ENCODE results near the gene USF3. TPM values are rescaled to one million over a fixed set of nuclear protein-coding genes. Genes with fewer than 3 reads are reported as not detected.
A peak's percentile ranks its signal among the peaks of the same experiment; 100 is the strongest.

Gene USF3
- total and polyA plus RNA-seq, 2 of the 13 experiments (the other 11 are each of a cell fraction or from before 2014, with no cell fraction given) = 6.3 to 15.2 TPM

DNA sequence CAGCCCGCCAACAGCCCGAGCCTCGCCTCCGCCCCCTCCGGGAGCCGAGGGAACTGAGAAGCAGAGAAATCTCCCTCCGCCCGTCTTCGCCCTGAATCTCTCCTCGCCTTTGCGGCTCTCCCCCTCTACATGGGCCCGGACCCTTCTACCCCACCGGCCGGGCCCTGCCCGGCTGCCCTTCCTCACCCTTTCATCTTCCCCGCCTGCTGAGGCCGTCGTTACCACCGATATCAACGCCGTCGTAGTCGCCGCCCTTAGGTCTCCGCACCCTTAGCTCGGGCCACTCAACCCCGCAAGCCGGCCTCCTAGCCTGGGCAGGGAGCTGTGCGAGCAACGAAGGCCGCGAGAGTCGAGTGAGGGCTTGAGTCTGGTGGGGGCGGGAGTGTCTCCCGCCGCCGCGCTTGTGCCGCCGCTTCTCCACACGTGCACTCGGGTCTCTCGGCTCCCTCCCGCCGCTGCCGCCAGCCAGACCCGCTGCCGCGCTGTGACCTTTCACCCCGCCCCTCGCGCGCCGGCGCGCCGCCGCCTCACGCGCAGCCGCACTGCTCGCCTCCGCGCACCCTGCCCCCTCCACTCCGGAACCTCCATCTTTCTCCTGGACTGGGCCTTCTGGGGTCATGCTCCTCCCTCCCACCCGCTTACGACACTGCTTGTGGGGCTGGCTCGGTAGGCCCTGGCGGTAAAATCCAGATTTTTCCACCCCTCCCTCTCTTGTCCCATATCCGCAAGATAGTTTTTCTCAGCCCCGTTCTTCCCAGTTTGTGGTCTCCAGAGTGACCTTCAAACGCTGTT lies 49.5 kb upstream of the USF3 start, which contains the start of gene NAA50:
TSS of gene NAA50 (minus strand) at position 494 of the 792 bp plus-strand sequence. CDS start at position 194, 300 bp downstream.
- H3K27ac ChIP-seq (ENCODE audit: extremely low read length, insufficient read depth, low read length) = peak within 1 kb of the TSS; percentile 100
- DNase-seq (ENCODE audit: low spot score) = peak; percentile 89
- no peaks in the 10 kb centered on the region; a peak in 1 of 5 replicates for H3K27me3 ChIP-seq (ENCODE audit: control insufficient read depth in 1 of 2, insufficient read depth in 2 of 2, low read length in 2 of 2)
- in situ Hi-C loops (cut with HindIII; ENCODE audit: extremely low pct_ligation_motif_present, low pct_unique_long_range_greater_than_20kb) (loop anchor here (10.0 kb wide), 1 partner anchor 89 kb away; the partner anchor contains the start of gene GRAMD1C), intact Hi-C loops (cut with micrococcal nuclease; ENCODE audit: unreplicated experiment) (loop anchor here (1.0 to 10.0 kb wide), 7 partner anchors 10 to 311 kb away; partner anchors contain the start of genes CCDC191, QTRT2 and USF3)
- ATAC-seq = peak; percentile 72
- no peaks in the 10 kb centered on the region; a peak in 1 of 5 replicates for H3K36me3 ChIP-seq (replicated peaks in 1 of 2; ENCODE audit: control insufficient read depth in 1 of 2, insufficient read depth in 2 of 2, low read length in 2 of 2)
- CTCF ChIA-PET (ENCODE audit: low intra/inter-chr PET ratio, low total read pairs) = interaction anchor here (0.6 to 2.1 kb wide), 3 partner anchors 9 to 287 kb away, joined by 3 to 20 read pairs (median 4); no protein-coding TSS in a partner anchor
- H2AFZ ChIP-seq (ENCODE audit: low read length) = peak within 1 kb of the TSS; percentile 61
- peak within 1 kb of the TSS; percentile 92 to 100 (median 97) for H3K4me3 ChIP-seq (replicated peaks in 1 of 3; ENCODE audit: insufficient read depth in 1 of 3, low read depth in 2 of 3, low read length in 3 of 3)
- H3K79me2 ChIP-seq (ENCODE audit: insufficient read depth, low read length) = peaks cover 89% of the 10 kb centered on the region
- 2% methylated on average over 26 of the region's 72 CpGs for WGBS (ENCODE audit: low lambda C conversion rate)
- peak within 1 kb of the TSS; percentile 98 for H3K9ac ChIP-seq (ENCODE audit: insufficient read depth, low read depth, low read length)
- no peak for FAIRE-seq
- POLR2A ChIA-PET = interaction anchor here (0.8 to 4.0 kb wide), 10 partner anchors 13 to 727 kb away, joined by 3 to 22 read pairs (median 3); partner anchors contain the start of genes CCDC191, SPICE1 and USF3
- H3K4me2 ChIP-seq (ENCODE audit: low read depth, low read length) = peak within 1 kb of the TSS; percentile 97
- no peaks in the 10 kb centered on the region for H3K9me3 ChIP-seq (ENCODE audit: low read length)
- no TSS peak for BruUV-seq (replicated peaks)
- peaks cover 57% of the 10 kb centered on the region for H3K4me1 ChIP-seq (ENCODE audit: insufficient read depth, low read length)
- H4K20me1 ChIP-seq (ENCODE audit: insufficient read depth, low read length) = peaks cover 26% of the 10 kb centered on the region
- TF ChIP-seq EP300 (IDR thresholded peaks at IDR 0.05; ENCODE audit: low read depth in 2 of 2, low read length in 2 of 2) (peak; percentile 33 to 50; a peak in 1 of 4 replicates), EP300 (CRISPR knock-in tag; IDR thresholded peaks at IDR 0.05; ENCODE audit: borderline replicate concordance) (no peak; the same call in 1 of the 2 replicates), KDM3A (CRISPR knock-in tag; IDR thresholded peaks at IDR 0.05; ENCODE audit: low read depth) (peak; percentile 18; the same call in 1 of the 2 replicates), ZNF510 (CRISPR knock-in tag; IDR thresholded peaks at IDR 0.05; ENCODE audit: low read depth) (0 out of 2 replicates have a peak, but pooled peaks have one; percentile 19), ETV5 (CRISPR knock-in tag; IDR thresholded peaks at IDR 0.05; ENCODE audit: borderline replicate concordance) (peak; percentile 50; the same call in 1 of the 2 replicates), SSRP1 (CRISPR knock-in tag; IDR thresholded peaks at IDR 0.05) (peak; percentile 92), ZNF598 (CRISPR knock-in tag; IDR thresholded peaks at IDR 0.05; ENCODE audit: borderline replicate concordance) (peak; percentile 62), CAMTA2 (CRISPR knock-in tag; IDR thresholded peaks at IDR 0.05; ENCODE audit: borderline replicate concordance) (0 out of 2 replicates have a peak, but pooled peaks have one; percentile 24), SMARCE1 (IDR thresholded peaks at IDR 0.05; ENCODE audit: borderline replicate concordance) (no peak), CEBPB (IDR thresholded peaks at IDR 0.05; ENCODE audit: borderline replicate concordance, low read depth, low read length) (peak; percentile 69; the same call in 1 of the 2 replicates), MXI1 (IDR thresholded peaks at IDR 0.05; ENCODE audit: borderline replicate concordance, low read depth, low read length) (peak; percentile 85; the same call in 1 of the 3 replicates), MAF1 (CRISPR knock-in tag; IDR thresholded peaks at IDR 0.05; ENCODE audit: borderline replicate concordance) (0 out of 2 replicates have a peak, but pooled peaks have one; percentile 18)
- TF ChIP-seq, protein P1, sequence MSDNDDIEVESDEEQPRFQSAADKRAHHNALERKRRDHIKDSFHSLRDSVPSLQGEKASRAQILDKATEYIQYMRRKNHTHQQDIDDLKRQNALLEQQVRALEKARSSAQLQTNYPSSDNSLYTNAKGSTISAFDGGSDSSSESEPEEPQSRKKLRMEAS (IDR thresholded peaks at IDR 0.05) = peak; percentile 93
- TF ChIP-seq, protein P2, sequence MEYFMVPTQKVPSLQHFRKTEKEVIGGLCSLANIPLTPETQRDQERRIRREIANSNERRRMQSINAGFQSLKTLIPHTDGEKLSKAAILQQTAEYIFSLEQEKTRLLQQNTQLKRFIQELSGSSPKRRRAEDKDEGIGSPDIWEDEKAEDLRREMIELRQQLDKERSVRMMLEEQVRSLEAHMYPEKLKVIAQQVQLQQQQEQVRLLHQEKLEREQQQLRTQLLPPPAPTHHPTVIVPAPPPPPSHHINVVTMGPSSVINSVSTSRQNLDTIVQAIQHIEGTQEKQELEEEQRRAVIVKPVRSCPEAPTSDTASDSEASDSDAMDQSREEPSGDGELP (IDR thresholded peaks at IDR 0.05; ENCODE audit: borderline replicate concordance, low read depth) = peak; percentile 8; the same call in 1 of the 2 replicates
- TF ChIP-seq, protein P3, sequence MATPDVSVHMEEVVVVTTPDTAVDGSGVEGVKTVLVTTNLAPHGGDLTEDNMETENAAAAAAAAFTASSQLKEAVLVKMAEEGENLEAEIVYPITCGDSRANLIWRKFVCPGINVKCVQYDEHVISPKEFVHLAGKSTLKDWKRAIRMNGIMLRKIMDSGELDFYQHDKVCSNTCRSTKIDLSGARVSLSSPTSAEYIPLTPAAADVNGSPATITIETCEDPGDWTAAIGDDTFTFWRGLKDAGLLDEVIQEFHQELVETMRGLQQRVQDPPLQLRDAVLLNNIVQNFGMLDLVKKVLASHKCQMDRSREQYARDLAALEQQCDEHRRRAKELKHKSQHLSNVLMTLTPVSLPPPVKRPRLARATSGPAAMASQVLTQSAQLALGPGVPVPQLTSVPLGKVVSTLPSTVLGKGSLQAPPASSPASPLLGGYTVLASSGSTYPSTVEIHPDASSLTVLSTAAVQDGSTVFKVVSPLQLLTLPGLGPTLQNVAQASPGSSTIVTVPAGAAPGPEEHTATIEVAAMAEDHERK (CRISPR knock-in tag; IDR thresholded peaks at IDR 0.05; ENCODE audit: low read depth) = no peak
- TF ChIP-seq, protein P4, sequence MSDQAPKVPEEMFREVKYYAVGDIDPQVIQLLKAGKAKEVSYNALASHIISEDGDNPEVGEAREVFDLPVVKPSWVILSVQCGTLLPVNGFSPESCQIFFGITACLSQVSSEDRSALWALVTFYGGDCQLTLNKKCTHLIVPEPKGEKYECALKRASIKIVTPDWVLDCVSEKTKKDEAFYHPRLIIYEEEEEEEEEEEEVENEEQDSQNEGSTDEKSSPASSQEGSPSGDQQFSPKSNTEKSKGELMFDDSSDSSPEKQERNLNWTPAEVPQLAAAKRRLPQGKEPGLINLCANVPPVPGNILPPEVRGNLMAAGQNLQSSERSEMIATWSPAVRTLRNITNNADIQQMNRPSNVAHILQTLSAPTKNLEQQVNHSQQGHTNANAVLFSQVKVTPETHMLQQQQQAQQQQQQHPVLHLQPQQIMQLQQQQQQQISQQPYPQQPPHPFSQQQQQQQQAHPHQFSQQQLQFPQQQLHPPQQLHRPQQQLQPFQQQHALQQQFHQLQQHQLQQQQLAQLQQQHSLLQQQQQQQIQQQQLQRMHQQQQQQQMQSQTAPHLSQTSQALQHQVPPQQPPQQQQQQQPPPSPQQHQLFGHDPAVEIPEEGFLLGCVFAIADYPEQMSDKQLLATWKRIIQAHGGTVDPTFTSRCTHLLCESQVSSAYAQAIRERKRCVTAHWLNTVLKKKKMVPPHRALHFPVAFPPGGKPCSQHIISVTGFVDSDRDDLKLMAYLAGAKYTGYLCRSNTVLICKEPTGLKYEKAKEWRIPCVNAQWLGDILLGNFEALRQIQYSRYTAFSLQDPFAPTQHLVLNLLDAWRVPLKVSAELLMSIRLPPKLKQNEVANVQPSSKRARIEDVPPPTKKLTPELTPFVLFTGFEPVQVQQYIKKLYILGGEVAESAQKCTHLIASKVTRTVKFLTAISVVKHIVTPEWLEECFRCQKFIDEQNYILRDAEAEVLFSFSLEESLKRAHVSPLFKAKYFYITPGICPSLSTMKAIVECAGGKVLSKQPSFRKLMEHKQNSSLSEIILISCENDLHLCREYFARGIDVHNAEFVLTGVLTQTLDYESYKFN (CRISPR knock-in tag; conservative IDR thresholded peaks at IDR 0.05) = peak; percentile 61; the same call in 1 of the 2 replicates
